GM19023 (cell line): ENCODE measurements around the gene IQUB.
"Not testable (repeated sequence)": the region's sequence is repeated elsewhere in the genome, so short reads cannot be mapped to it uniquely, and the experiment has no call there.

Experiments used
- ATAC-seq: cut with Tn5 transposase; IDR thresholded peaks from one replicate; pipeline ENCODE4 v1.9.1; 2021; ENCODE audit warnings: mild to moderate bottlenecking, moderate library complexity; ENCODE audit not compliant: unreplicated experiment

IQUB gene

DNA sequence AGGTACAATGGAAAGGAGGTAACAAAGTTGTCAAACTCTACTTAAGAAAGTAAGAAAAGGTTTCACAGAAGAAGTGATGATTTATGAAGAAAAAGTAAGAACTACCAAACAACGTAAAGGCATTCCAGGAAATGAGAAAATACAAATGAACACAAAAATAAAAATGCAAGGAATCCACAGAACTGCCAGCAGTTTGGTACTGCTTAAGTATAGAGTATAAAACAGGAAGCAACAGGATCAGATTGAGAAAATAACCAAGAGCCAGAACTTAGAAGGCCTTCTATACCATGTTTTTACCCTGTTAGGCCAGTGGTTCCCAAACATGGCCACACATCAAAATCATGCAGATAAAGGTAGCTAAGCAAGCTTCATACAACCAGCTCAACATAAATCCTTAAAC lies 14.0 kb upstream of the IQUB start:
- ATAC-seq = no peak

DNA sequence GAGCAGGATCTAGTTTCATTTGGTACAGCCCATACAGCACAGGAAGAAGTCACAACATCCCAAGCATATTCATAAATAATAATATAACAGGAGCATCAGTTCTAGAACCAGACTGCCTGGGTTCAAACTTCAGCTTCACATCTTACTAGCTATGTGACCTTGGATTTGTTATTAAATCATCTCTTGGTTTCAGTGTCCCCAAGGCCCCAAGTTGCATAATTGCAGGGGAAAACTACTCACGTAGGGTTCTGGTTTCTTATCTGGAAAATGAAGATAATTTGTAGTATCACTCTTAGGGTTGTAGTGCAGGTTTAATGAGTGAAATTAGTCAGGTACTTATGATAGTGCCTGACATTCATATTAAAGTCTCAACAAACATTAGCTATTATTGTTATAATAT lies 5.5 kb upstream of the IQUB start:
- no peak for ATAC-seq

- ATAC-seq = no peak
Measured at GRCh38 chr7:123538897-123539296, 4.5 kb upstream of the IQUB start.

DNA sequence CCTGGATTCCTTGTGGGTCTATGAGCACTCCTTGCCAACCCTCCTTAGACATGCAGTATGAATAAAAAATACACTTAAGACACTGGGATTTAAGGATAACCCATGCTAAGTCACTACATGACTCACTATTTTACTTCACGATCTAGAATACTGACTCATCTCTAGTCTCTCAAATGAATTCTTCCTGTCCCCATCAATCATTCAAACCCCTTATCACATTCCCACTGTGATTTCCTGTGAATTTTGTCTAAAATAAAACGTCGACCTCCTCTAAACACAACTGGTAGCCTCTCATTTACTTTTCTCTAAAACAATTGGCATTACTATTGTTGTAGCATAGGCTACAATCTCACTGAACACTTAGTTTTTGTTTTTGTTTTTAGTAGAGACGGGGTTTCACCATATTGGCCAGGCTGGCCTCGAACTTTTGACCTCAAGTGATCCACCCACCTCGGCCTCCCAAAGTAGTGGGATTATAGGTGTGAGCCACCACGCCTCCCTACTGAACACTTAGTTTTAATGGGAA lies 3.9 kb upstream of the IQUB start:
- no peak for ATAC-seq

DNA sequence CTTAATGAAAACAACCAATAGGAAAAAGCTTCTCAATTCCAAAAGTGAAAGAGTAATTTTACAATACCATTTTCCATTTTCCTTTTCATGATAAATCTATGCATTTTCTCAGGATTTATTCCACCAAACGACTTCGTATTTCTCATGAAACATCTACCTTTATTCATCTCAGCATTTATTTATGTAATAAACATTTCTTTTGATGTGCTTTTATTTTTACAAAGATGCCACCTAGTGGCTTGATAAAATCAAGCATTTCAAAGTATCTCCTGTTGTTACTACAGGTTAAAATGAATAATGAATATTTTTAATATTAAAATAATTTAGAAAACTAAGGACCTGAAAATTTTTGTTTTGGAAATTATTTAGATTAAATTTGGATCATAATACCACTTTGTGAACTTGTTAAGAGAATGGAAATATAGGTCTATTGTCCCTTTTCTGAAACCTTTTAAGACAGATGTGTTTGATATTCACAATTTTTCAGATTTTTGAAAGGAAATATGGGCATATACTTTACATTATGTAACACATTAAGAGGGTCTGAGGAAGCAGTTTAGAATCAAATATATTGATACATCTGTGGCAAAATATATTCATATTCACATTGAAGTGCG lies 2.7 kb upstream of the IQUB start:
- no peak for ATAC-seq

- no peak for ATAC-seq
Measured at GRCh38 chr7:123535517-123535916, 1.1 kb upstream of the IQUB start.

DNA sequence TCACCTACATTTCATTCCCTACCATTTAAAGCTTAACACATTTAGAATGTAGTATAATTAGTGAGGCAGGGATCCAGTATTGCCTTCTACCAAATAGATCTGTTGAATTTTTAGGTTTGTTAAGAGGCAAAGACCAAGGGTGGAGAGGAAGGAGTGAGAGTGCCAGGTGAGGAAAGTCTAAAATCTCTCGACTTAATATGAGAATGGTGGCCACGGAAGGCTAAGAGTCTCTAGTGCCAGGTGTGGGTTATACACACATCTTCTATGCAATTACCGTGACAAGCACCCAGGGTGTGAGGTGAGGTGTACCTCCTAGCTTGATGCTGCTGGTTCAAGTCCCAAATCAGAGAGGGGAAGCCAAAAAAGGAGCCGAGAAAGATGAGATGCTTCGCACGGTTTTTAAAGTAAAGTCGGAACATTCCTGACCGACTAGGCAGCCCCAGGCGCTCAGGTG lies 439 bp downstream of the IQUB start:
- ATAC-seq = peak; percentile 14

GRCh38 chr7:123533553-123533917 lies 860 bp downstream of the IQUB start:
- ATAC-seq = no peak

DNA sequence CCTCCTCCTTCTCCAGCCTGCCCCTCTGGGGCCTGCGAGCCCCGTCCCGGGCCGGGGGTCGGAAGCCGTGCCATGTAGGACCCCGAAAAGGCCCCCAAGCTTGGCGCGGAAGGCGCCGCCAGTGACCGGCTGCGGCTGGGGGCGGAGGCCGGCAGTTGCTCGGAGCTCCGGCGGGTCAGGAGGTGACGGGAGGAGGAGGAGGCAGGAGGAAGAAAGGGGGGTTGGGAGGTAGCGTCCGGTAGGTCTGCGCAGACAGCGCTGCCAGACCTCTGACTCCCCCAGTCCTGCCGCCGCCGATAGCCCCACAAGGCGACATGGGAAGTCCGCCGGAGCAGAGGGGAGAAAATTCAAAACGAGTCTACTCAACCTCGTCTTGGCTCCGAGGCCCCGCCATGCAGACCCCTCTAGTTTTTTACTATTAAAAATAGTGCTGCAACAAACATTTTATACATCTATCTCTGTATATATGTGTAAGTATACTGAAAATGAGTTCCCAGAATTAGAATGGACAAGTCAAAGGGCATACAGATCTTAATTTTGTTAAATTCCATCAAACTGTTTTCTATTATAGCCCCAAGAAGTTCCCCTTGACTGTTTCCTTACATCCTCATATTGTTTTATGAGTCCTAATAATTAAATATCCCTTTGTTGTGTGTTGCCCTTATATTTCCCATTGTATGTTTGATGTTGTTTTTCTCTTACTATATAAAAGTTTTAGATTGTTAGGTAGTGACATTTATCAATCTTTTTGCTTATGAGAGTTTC lies 1.4 kb downstream of the IQUB start:
- ATAC-seq = peak; percentile 24

- peak; percentile 6 for ATAC-seq
Measured at GRCh38 chr7:123532343-123532742, 2.1 kb downstream of the IQUB start.

DNA sequence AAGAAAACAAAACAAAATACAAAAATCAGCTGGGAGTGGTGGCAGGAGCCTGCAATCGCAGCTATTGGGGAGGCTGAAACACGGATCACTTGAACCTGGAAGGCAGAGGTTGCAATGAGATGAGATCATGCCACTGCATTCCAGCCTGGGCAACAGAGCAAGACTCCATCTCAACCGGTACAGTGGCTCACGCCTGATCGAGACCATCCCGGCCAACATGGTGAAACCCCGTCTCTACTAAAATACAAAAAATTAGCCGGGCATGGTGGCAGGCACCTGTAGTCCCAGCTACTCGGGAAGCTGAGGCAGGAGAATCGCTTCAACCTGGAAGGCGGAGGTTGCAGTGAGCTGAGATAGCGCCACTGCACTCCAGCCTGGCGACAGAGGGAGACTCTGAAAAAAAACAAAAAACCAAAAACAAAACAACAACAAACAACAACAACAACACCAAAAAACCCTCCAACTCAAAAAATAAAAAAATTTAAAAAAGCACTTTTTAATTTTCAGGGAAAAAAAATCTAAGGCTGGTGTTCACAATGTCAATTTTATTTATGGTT lies 4.3 kb downstream of the IQUB start:
- not testable (repeated sequence) for ATAC-seq

- ATAC-seq = no peak
Measured at GRCh38 chr7:123528265-123528664, 6.1 kb downstream of the IQUB start.

- not testable (repeated sequence) for ATAC-seq
Measured at GRCh38 chr7:123527712-123528225, 6.6 kb downstream of the IQUB start.

DNA sequence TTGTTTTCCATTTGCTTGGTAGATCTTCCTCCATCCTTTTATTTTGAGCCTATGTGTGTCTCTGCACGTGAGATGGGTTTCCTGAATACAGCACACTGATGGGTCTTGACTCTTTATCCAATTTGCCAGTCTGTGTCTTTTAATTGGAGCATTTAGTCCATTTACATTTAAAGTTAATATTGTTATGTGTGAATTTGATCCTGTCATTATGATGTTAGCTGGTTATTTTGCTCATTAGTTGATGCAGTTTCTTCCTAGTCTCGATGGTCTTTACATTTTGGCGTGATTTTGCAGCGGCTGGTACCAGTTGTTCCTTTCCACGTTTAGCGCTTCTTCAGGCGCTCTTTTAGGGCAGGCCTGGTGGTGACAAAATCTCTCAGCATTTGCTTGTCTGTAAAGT lies 7.9 kb downstream of the IQUB start:
- not testable (repeated sequence) for ATAC-seq

- no peak for ATAC-seq
Measured at GRCh38 chr7:123522066-123522465, 12.3 kb downstream of the IQUB start.

- no peak for ATAC-seq
Measured at GRCh38 chr7:123505221-123505620, 29.2 kb downstream of the IQUB start.

- ATAC-seq = no peak
Measured at GRCh38 chr7:123502201-123502600, 32.2 kb downstream of the IQUB start.

GRCh38 chr7:123500878-123501489 lies 33.4 kb downstream of the IQUB start:
- ATAC-seq = no peak

DNA sequence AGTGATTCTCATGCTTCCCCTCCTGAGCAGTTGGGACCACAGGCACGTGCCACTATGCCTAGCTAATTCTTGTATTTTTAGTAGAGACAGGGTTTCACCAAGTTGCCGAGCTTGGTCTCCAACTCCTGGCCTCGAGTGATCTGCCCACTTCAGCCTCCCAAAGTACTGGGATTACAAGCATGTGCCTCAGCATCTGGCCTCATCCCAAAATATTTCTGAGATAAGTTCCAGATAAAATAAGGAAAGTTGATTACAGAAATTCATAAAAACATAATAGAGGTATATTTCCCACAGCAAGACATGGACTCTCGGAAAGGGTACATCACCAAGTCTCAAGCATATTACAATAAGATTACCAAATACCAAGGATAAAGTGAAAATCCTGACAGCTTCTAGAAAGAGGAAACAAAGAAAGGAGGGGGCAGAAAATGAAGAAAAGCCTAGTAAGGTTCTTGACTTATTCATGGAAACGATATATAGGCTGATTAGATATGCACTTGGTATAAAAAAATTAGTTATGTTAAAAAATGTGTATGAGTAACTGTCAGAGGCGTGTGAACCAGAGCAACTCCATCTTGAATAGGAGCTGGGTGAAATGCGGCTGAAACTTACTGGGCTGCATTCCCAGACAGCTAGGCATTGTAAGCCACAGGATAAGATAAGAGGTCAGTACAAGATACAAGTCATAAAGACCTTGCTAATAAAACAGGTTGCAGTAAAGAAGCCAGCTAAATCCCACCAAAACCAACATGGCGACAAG lies 35.0 kb downstream of the IQUB start:
- ATAC-seq = no peak

- ATAC-seq = no peak
Measured at GRCh38 chr7:123498601-123499000, 35.8 kb downstream of the IQUB start.

DNA sequence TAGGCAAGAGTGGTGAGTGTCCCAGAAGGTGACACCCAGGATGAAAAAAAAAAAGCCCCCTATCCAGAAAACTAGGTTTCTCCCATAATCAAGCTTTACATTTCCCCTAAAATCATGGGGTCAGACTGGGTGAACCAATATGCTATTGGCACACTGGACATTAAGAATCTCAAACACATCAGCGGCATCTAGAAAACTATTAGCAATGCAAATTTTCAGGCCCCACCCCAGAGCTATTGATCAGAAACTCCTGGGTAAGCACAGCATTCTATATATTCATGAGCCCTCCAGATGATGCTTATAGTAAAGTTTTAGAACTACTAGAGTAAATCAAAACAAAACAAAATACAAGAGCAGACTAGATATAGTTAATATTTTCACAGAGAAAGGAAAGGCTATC lies 36.4 kb downstream of the IQUB start:
- ATAC-seq = no peak
